Testis (tissue), 2 donors: ENCODE data around the gene TIA1.

Experiments
- POLR2A ChIP-seq: fragments of 450-650 bp; IDR thresholded peaks from one replicate; pipeline ENCODE4 v1.6.1; 2017; ENCODE audit warnings: antibody characterized with exemption, mild to moderate bottlenecking, moderate library complexity
- TF ChIP-seq, protein P1 (sequence below), 3 experiments: fragments of 450-650 bp in 2 of 3; fragments of 200-600 bp in 1 of 3; sonication (generic) in 1 of 3; IDR thresholded peaks; one replicate each; pipeline ENCODE4 v1.5.1; 2016 to 2019; ENCODE audit warnings: antibody characterized with exemption in 3 of 3, mild to moderate bottlenecking in 2 of 3, moderate library complexity in 1 of 3

DNA sequence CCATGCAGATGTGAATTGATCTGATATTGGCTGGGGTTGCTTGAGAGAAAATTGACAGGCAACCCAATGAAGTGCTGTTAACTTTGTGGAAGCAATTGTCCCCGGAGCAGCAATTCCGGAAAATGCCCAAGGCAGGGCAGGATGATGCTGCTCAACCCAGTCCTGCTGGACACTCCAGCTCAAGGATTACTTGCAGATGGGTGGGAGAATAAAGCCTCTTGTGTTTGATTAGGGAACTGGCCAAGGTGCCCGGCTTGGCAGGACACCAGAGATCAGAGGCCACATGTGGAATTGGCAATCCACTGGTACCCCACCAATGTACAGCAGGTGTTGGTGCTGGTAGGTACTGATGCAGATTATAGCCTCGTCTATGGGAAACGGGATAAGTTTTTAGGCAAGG, 45.3 kb downstream of the TIA1 start:
- no peak for TF ChIP-seq POLR2A
- TF ChIP-seq, protein P1, sequence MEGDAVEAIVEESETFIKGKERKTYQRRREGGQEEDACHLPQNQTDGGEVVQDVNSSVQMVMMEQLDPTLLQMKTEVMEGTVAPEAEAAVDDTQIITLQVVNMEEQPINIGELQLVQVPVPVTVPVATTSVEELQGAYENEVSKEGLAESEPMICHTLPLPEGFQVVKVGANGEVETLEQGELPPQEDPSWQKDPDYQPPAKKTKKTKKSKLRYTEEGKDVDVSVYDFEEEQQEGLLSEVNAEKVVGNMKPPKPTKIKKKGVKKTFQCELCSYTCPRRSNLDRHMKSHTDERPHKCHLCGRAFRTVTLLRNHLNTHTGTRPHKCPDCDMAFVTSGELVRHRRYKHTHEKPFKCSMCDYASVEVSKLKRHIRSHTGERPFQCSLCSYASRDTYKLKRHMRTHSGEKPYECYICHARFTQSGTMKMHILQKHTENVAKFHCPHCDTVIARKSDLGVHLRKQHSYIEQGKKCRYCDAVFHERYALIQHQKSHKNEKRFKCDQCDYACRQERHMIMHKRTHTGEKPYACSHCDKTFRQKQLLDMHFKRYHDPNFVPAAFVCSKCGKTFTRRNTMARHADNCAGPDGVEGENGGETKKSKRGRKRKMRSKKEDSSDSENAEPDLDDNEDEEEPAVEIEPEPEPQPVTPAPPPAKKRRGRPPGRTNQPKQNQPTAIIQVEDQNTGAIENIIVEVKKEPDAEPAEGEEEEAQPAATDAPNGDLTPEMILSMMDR (IDR thresholded peaks at IDR 0.05): no peak
